Measurements from ENCODE around the gene TMEM8B.
"Not testable (repeated sequence)": the region's sequence is repeated elsewhere in the genome, so short reads cannot be mapped to it uniquely, and the experiment has no call there.

The TMEM8B gene

DNA sequence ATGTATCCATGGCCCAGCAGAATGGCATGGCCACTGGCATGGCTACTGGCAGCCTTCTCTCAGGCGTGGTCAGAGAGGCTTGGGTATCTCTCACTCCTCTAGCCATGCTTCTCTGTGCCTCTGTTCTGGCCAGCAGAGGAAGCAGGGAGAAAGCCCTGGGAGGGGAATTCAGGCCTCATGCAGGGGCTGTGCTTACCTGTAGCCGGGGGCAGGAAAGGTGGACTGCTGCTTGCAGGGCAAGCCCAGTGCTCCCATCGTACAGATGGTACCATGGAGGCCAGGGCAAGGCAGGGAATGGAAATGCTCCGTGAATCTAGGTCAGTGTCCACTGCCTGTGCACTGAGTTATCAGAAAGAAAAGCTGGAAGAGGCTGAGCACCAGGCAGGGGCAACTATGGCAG is 38.5 kb downstream of the TMEM8B start:
- no peak for DNase-seq

DNA sequence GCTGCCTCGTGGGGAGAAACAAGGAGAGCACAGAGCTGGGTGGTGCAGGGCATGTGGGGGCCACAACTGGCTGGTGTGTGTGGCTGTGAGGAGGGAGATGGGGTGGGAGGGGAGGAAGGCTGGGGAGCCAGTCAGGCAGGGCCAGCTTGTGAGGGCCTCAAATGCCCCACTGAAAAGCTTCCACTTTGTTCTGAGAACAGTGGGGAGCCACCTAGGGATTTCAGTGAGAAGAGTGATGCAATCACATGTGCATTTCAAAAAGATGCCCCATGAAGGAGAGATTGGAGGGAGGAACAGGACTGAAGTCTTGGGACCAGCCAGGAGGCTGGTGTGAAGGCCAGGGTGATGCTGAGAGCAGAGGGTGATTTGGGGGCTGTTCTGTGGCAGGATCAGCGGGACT is 39.9 kb downstream of the TMEM8B start:
- no peak for DNase-seq

DNA sequence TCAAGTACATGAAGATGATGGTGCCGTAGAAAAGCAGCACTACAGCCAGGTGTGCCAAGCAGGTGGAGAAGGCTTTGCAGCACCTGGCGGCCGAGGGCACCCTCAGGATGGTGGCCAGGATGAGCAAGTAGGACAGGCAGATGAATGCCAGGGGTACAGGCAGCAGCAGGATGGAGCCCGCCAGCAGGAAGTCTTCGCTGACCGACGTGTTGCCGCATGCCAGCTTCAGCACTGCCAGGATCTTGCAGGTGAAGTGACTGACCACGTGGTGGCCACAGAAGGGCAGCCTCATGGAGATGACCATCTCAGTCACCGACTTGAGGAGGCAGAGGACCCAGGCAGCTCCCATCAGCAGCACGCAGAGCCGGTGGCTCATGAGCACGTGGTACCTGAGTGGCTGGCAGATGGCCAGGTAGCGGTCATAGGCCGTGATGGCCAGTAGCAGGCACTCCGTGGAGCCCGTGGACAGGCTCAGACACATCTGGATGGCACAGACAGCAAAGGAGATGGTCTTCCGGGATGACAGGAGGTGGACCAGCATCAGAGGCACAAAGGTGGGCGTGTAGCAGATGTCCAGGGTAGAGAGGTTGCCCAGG is 40.7 kb downstream of the TMEM8B start:
- no peak for DNase-seq

DNA sequence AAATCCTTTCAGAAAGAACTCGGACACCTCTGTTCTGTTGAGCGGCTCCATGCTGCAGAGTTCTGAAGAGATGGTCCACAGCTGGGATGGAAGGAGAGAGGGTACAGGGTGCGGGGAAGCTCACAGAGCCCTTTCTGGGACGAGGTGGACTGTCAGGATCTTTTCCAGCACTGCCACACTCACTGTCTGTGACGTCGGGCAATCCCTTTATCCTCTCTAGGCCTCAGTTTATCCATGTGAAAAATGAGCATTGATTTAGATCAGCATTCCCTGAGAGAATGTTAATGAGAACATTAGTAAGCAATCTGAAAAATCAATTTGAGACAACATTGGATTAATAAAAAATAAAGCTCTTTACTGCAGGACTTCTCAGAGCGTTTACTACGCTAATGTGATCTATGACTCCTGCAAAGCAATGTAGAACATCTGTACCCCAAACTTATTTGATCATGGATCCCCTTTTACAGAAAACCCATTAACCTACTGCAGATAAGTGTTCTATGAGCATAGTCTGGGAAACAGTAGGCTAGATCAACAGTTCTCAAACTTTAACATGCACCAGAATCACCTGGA is 41.4 kb downstream of the TMEM8B start, which contains the start of gene OR13J1:
Gene OR13J1, minus strand, starts transcription at position 51 of the 573 bp plus-strand sequence. Its CDS starts 0 bp downstream, at position 51.
- no peak for DNase-seq

DNA sequence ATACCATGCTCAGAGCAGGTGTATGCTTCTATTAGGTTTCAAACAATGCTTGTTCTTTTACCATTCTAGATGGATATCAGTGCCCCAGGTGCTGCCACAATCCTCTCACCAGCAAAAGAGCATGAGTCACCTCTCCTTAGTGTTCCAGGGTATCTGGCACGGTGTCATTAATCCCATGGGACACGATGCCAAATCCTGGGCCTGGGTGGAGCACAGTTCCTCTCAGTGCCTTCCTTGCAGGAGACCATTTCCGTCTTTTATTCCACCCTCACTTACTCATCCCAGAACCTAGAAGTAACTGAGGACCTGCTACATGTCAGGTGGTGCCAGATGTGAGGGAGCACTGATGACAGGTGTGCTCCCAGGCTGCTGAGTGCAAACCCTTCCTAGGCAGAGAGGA is 42.5 kb downstream of the TMEM8B start:
- no peak for DNase-seq

DNA sequence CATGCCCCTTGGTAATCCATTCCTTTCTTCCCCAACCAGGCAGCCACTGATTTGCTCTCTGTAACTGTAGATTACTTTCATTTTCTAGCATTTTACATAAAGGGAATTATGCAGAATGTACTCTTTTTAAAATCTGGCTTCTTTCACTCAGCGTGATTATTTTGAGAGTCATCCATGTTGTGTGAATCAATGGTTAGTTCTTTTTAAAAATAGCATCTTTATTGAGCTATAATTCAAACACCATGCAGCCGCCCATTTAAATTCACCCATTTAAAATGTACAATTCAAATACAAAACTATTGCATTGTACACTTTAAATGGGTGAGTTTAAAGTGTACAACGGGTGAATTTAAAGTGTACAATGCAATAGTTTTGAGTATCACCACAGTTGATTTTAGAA is 43.5 kb downstream of the TMEM8B start:
- DNase-seq: no peak

DNA sequence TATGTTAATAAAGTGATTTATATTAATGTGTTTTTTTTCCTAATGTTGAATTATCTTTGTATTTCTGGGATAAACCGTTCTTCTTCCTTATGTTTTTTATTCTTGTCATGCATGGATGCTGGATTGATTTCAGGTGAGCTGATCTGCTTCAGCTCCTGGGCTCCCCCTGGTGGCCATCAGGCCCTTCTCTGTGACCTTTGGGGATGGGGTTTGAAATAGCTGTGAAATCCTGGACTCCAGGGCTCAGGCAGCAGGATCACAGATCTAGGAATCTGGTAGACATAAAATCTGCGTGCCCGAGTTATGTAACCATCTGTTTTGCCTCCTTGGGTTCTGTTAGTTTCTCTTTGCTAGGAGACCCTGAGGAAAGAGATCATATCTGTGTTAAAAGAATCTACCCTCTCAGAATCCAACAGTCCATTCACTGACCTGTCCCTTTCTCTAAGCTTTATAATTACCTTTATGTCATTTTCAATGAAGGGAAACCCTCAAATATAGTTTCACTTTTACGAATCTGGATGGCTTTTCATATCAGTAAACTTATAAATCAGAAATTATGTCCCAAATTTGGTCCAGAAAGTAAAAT is 53.3 kb downstream of the TMEM8B start:
- peak; percentile 78 for DNase-seq

DNA sequence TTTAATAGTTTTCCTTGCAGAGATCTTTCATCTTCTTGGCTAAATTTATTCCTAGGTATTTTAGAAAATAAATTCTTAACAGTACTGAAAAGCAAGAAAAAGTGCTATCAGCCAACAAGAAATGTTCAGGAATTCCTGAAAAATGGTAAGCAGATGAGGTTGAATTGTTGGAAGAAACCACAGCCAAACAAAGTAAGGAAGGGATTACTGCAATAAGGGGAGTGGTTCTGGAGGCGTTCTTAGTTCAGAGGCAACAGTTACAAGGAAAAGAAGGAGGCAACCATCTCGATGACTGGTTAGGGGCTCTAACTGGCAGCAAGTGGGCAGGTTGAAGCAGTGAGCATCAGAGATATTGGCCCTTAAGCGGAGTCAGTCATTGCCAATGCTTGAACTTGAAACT is 54.0 kb downstream of the TMEM8B start:
- DNase-seq: no peak

DNA sequence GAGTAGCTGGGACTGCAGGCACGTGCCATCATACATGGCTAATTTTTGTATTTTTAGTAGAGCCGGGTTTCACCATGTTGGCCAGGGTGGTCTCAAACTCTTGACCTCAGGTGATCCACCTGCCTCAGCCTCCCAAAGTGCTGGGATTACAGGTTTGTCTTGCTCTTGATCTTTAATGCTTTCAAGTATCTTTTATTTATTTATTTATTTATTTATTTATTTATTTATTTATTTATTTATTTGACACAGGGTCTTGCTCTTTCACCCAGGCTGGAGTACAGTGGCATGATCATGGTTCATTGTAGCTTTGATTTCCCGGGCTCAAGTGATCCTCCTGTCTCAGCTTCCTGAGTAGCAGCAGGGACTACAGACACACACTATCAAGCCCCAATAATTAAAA is 55.9 kb downstream of the TMEM8B start:
- DNase-seq: not testable (repeated sequence)

DNA sequence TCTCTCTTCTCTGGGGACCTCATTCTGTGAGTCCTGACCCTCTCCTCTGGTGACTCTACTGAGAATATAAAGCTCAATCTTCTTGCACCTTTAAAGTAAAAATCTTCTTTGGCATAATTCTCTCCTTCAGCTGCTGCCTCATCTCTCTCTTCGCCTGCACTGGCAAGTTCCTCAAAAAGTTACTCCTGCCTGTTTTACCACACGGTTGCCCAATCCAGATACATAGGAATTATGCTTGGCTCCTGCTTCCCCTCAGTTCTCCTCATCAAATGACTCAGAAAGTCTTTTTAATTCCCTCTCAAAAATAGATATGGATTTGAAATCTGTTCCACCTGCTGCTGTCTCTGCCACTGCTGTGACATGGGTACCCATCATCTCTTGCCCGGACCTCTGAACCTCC is 62.6 kb downstream of the TMEM8B start:
- DNase-seq: no peak

DNA sequence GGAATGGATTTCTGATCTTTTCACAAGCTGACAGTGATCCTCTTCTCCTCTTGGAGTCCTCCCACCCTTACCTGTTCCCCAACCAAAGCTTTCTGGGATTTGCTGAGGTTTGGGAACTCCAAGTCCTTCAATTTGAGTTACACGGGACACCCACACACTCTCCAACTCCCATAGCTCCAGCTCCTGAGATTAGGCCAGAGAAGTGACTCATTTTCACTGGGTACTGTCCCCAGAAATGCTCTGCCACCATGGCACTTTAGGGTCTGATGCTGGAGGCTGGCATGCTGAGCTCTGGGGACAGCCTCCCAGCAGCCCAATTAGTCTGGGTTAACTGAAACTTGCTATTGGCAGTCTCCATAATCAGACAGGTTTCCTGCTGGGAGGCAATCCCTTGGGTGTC is 63.0 kb downstream of the TMEM8B start:
- DNase-seq: no peak

DNA sequence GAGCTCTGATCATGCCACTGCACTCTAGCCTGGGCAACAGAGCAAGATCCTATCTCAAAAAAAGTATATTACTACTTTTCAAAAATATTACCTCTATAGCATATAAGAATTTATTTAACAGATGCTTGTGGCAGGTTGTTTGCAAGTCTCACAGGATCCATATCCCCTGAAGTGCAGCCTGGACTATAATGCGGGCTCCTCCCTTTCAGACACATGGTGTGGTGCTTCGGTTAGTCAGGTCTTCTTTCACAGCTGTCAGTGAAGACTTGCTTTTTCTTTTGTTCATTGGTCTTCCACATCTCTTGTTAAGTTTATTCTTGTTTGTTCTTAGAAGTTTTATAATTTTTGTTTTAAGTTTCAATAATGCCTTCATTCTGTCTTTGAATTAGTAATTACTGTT is 67.5 kb downstream of the TMEM8B start:
- no peak for DNase-seq

DNA sequence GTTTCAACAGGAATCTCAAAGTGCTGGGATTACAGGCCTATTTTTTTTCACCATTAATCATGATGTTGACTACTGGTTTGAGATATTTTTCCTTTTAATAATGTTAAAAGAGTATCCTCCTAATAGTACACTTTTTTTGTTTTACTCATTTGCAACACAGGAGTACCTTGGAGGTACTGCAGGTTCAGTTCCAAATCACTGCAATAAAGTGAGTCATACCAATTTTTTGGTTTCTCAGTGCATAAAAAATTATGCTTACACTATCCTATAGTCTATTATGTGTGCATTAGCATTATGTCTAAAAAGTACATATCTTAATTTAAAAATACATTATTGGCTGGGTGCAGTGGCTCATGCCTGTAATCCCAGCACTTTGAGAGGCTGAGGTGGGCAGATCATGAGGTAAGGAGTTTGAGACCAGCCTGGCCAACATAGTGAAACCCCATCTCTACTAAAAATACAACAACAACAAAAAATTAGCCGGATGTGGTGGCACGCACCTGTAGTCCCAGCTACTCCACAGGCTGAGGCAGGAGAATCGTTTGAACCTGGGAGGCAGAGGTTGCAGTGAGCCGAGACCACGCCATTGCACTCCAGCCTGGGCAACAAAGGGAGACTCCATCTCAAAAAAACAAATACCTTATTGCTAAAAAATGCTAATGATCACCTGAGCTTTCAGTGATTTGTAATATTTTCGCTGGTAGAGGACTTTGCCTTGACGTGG is 68.5 kb downstream of the TMEM8B start:
- not testable (repeated sequence) for DNase-seq

DNA sequence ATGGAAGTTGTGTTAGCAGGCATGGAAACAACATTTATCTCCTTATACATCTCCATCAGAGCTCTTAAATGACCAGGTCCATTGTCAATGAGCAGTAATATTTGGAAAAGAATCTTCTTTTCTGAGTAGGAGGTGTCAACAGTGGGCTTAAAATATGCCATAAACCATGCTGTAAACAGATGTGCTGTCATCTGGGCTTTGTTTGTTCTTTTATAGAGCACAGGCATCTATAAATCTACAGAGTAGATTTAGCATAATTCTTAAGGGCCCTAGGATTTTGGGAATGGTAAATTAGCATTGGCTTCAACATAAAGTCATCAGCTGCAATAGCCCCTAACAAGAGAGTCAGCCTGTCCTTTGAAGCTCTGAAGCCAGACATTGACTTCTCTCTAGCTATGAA is 69.3 kb downstream of the TMEM8B start:
- no peak for DNase-seq

DNA sequence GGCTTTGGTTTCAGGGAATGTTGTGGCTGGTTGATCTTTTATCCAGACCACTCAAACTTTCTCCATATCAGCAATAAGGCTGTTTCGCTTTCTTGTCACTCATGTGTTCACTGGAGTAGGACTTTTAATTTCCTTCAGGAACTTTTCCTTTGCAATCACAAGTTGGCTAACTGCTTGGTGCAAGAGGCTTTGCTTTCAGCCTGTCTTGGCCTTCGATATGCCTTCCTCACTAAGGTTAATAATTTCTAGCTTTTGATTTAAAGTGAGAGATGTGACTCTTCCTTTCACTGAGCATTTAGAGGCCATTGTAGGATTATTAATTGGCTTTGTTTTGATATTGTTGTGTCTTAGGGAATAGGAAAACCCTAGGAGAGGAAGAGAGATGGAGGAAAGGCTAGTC is 70.0 kb downstream of the TMEM8B start:
- no peak for DNase-seq

DNA sequence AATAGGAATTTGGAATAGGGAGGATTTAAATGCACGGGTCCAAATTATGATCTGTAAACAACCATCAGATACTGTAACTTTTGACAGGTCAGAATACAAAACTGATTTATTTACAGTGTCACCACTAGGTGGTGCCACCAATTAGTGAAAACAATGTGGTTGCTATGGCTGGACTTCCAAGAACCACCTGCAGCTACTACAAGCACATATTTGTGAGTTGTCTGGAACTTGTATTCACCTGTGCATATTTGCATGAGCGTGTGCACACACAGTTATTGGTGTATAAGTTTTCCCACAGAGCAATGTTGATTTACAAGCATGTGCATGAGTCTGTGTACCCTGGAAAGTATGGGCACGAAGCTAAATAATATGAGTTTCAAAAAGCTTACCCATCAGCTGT is 74.0 kb downstream of the TMEM8B start:
- peak; percentile 33 for DNase-seq

DNA sequence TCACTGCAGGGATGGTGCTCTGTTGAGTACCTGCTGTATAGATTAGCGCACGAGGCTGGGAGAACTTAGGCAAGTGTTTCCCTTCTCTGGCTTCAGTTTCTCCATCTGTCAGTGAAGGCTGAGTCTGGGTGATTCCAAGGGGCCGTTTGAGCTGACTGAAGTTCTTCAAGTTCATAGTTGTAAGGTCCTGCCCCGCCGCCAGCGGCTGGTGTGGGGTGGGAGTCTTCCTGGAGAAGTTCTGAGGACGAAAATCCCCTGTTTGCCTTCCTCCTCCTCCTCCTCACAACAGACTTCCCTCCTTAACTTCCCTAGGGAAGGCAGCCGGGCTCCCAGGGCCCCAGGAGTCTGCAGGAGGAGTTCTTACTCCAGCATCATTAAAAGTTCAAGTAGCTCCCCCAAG is 75.3 kb downstream of the TMEM8B start:
- no peak for DNase-seq

DNA sequence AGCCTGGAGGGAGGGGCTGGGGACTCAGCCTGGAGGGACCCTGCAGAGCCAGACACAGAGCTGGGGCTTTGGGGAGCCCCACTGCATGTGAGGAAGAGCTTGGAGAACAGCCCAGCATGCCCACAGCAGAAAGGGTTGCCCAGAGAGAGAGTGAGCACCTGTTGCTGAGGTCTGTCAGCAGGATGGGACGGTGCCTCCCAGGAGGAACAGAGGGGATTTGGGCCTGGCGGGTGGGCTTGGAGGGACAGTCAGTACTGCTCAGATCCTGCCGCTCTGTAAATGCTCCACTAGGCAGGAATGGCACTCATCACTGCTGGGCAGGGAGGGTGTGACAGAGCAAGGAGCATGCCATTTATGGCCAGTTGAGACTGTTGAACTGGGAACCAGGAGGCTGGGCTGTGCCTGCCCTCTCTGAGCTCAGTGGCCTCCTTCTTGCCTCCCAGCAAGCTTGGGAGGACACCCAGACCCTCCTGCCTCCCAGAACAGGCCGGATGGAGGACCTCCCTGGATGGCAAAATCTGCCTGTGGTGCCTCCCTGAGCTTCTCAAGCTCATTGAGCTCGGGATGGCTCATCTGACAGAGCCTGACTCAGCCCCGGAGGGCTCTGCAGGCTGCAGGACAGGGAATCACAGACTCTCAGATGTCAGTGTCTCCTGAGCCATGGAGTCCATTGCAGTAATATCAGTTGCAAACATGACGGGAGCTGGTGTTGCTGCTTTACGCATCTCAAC is 76.2 kb downstream of the TMEM8B start:
- DNase-seq: no peak

DNA sequence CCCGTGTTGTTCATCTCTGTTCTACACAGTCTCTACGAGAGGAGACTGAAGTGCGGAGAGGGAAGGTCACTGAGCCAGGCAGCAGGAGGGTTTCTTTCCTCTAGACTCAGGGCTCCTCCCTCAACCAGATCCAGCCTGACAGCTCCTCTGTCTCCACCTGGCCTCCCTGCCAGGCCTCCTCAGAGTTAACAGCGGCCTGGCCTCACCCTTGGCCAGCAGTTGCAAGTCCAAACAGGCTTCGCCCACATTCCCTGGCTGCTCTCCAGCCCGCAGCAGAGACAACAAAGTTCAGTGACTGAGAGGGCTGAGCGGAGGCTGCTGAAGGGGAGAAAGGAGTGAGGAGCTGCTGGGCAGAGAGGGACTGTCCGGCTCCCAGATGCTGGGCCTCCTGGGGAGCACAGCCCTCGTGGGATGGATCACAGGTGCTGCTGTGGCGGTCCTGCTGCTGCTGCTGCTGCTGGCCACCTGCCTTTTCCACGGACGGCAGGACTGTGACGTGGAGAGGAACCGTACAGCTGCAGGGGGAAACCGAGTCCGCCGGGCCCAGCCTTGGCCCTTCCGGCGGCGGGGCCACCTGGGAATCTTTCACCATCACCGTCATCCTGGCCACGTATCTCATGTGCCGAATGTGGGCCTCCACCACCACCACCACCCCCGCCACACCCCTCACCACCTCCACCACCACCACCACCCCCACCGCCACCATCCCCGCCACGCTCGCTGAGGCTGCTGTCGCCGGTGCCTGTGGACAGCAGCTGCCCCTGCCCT is 77.1 kb downstream of the TMEM8B start, which contains the start of gene HRCT1:
Gene HRCT1, plus strand, starts transcription at position 291 of the 768 bp plus-strand sequence. Its CDS starts 86 bp downstream, at position 377.
- DNase-seq: peak; percentile 15

DNA sequence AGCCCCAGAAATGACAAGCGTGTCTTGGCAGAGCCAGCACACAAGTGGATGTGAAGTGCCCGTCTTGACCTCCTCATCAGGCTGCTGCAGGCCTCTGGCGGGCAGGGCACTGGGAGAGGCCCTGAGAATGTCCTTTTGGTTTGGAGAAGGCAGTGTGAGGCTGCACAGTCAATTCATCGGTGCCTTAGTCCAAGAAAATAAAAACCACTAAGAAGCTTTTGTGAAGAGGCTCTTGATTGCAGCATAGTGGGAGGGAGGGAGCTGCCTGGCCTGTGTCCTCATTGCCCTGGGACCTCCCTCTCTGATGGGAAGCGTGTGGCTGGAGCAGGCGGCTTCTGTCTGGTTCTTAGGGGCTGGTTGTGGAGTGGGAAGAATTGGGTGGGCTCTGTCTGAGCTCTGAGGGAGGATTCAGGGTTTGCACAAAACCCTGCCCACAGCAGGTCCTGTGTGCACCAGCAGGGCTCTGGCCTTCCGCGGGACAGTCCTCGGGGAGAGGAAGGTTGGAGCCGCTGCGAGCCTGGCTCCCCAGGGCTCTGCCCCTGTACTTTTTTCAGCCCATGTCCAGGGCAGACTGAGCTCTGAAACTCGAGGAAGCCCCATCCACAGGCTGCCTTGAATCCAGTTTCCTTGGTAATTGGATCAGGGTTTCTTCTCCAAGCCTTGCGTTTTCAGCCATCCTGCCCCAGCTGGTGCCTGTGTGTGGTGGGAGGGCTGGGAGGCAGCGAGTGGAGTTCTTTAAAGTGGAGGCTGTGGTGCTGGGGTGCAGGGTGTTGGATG is 78.1 kb downstream of the TMEM8B start:
- no peak for DNase-seq

DNA sequence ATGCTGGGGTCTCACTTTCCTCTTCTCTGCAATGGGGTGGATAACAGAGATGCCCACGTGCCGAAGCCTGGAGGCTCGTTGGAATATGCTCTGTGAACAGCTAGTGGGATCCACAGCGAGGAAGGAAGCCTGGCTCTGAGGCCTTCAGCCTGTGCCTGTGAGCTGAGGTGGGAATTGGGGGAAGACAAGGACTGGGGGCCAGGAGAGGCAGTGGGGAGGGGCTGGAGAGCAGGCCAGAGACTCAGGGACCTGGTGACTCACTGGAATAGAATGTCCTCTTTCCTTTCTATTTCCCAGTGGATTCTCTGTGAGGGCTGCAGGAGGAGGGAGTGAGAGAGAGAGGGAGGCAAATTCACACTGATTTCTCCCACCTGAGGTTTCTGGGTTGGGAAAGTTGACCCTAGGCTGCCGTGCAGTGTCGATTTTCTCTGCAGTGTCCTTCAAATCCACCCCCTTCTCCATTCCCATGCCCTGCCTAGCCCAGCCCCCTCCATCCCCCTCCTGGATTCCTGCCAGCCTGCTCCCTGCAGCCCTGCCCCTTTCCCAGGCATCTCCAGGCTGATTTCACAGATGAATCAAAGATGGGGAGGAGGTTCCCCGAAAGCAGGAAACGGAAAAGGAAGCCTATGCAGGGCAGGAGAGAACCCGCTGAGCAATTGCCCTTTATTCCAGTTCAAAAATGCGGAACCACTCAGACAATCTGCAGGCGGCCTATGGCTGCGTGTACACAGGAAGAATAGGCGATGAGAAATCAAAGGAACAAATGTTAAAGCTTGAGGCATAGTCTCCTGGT is 78.9 kb downstream of the TMEM8B start:
- DNase-seq: no peak

Measured in midbrain (tissue), 1 donor.